ENCODE results near the gene CORIN.

The CORIN gene

DNA sequence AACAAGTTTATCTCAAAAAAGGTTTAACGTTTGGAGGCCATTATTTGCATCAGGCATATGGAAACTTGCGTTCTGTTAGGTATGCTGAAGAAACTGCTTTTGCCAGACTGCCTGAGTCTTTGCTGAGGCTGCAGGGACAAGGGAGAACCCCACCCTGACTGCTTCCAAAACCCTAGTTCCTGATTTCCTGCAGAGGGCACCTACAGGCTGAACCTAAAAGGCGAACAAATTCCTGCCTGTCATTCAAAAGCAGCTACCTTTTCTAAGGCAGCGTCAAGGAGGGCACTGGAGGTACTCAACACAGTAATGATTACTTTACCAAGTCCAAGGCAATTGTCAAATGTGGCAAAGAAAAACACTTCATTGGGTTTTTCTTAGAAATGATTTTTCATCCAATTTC, 578 bp upstream of the CORIN start:
- Histone ChIP-seq H3K27ac (no peak overlapping the region), H3K79me2 (ENCODE audit: insufficient read depth, low read depth) (no peaks in the 10 kb centered on the region), H3K27me3 (ENCODE audit: insufficient read depth, low read depth) (no peaks in the 10 kb centered on the region), H3K4me1 (ENCODE audit: low read depth, poor library complexity, severe bottlenecking) (peaks cover 5% of the 10 kb centered on the region), H3K36me3 (ENCODE audit: insufficient read depth) (no peaks in the 10 kb centered on the region), H3K4me2 (no peak overlapping the region), H2AFZ (ENCODE audit: low read depth) (no peak overlapping the region), H4K20me1 (ENCODE audit: insufficient read depth) (no peaks in the 10 kb centered on the region), H3K9ac (no peak overlapping the region), H3K4me3 (IDR thresholded peaks at IDR 0.05; ENCODE audit: insufficient read depth, low read depth, low read length) (no peak overlapping the region)
- no peak for TF ChIP-seq CTCF (conservative IDR thresholded peaks at IDR 0.05; ENCODE audit: low read depth, low read length)

DNA sequence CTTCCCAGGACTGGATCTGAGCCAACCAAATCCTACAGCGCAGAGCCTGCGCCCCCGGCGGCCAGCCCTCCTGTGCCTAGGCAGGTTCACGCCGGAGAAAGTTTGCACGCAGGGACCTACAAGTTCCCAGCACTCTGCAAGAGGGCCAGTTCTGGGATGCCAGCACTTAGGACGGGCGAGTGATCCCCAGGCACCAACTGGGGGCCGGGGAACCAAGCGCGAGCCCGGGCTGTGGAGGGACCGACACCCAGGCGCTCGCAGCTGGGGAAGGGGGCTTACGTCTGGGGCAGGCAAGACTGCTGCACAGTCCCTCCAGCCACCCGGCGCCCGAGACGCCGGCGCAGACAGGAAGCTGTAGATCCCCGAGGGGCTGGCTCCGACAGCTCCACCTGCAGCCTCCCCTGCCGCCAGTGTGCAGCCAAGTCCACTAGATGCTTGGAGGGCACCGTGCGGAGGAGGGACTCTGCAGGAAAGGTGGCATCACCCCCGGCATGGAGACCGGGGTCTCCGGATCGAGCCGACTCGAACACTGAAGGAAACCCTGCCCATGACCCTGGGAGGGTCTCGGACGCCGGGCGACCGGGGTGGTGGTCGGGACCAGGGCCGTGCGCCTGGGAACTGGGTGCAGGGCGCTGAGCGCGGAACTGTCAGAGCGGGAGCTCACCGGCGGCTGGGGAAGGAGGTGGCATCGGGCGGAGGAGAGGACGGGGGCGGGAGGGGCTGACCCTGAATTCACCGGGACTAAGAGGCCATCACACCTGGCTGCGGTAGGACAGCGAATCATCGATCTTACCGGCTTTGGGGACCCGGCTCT, 566 bp downstream of the CORIN start:
- Histone ChIP-seq H2AFZ (ENCODE audit: low read depth) (peak overlapping the region; percentile 38; the same call in 1 of the 2 replicates), H3K27me3 (ENCODE audit: insufficient read depth, low read depth) (no peaks in the 10 kb centered on the region)

GRCh38 chr4:47836641-47837093, 1.2 kb downstream of the CORIN start:
- Histone ChIP-seq H3K79me2 (ENCODE audit: insufficient read depth, low read depth) (no peaks in the 10 kb centered on the region), H3K9ac (peak overlapping the region; percentile 30; the same call in 1 of the 2 replicates), H3K27me3 (ENCODE audit: insufficient read depth, low read depth) (no peaks in the 10 kb centered on the region), H3K4me2 (peak overlapping the region; percentile 51), H3K4me1 (ENCODE audit: low read depth, poor library complexity, severe bottlenecking) (peaks cover 5% of the 10 kb centered on the region), H4K20me1 (ENCODE audit: insufficient read depth) (no peaks in the 10 kb centered on the region), H3K27ac (no peak overlapping the region), H2AFZ (ENCODE audit: low read depth) (peak overlapping the region; percentile 38; the same call in 1 of the 2 replicates), H3K36me3 (ENCODE audit: insufficient read depth) (no peaks in the 10 kb centered on the region), H3K4me3 (IDR thresholded peaks at IDR 0.05; ENCODE audit: insufficient read depth, low read depth, low read length) (no peak overlapping the region)
- TF ChIP-seq CTCF (conservative IDR thresholded peaks at IDR 0.05; ENCODE audit: low read depth, low read length) = peak; percentile 32; the same call in 1 of the 2 replicates

More for the DNA sequence above, 566 bp downstream of the CORIN start:
- Histone ChIP-seq H3K79me2 (ENCODE audit: insufficient read depth, low read depth) (no peaks in the 10 kb centered on the region), H3K36me3 (ENCODE audit: insufficient read depth) (no peaks in the 10 kb centered on the region), H3K4me3 (IDR thresholded peaks at IDR 0.05; ENCODE audit: insufficient read depth, low read depth, low read length) (no peak overlapping the region), H3K4me1 (ENCODE audit: low read depth, poor library complexity, severe bottlenecking) (peaks cover 5% of the 10 kb centered on the region), H4K20me1 (ENCODE audit: insufficient read depth) (no peaks in the 10 kb centered on the region), H3K9ac (peak overlapping the region; percentile 30; the same call in 1 of the 2 replicates), H3K27ac (no peak overlapping the region), H3K4me2 (peak overlapping the region; percentile 51; the same call in 1 of the 2 replicates)
- TF ChIP-seq CTCF (conservative IDR thresholded peaks at IDR 0.05; ENCODE audit: low read depth, low read length) = no peak

- H3K79me2 ChIP-seq (ENCODE audit: insufficient read depth, low read depth) = no peaks in the 10 kb centered on the region
- no peak for TF ChIP-seq CTCF (conservative IDR thresholded peaks at IDR 0.05; ENCODE audit: low read depth, low read length)
- no peak overlapping the region for H3K4me2 ChIP-seq
- H3K27ac ChIP-seq = no peak overlapping the region
- no peak overlapping the region for H2AFZ ChIP-seq (ENCODE audit: low read depth)
- no peaks in the 10 kb centered on the region for H3K27me3 ChIP-seq (ENCODE audit: insufficient read depth, low read depth)
- no peaks in the 10 kb centered on the region for H3K36me3 ChIP-seq (ENCODE audit: insufficient read depth)
- H3K9ac ChIP-seq = no peak overlapping the region
- no peak overlapping the region for H3K4me3 ChIP-seq (IDR thresholded peaks at IDR 0.05; ENCODE audit: insufficient read depth, low read depth, low read length)
- no peaks in the 10 kb centered on the region for H4K20me1 ChIP-seq (ENCODE audit: insufficient read depth)
- H3K4me1 ChIP-seq (ENCODE audit: low read depth, poor library complexity, severe bottlenecking) = peaks cover 5% of the 10 kb centered on the region
These were observed 2.4 kb downstream of the CORIN start for GRCh38 chr4:47835494-47835893.

Data from KMS-11 (cell line).